Lower lobe of right lung (tissue), 2 donors: Measurements from ENCODE around the gene SLC66A2. TPM values are rescaled to one million over a fixed set of nuclear protein-coding genes. Genes with fewer than 3 reads are reported as not detected.
"Not testable (repeated sequence)": the region's sequence is repeated elsewhere in the genome, so short reads cannot be mapped to it uniquely, and the experiment has no call there.

Source experiments
- ATAC-seq, 2 donors: fragments of 200-7000 bp; cut with Tn5 transposase; one replicate each; pipeline ENCODE4 v1.9.1; 2020 to 2022; ENCODE audit warnings: mild to moderate bottlenecking in 2 of 2, moderate library complexity in 2 of 2
- DNase-seq: peaks from one replicate; pipeline ENCODE4 v3.0.0-alpha.2; 2020
- H3K27ac ChIP-seq: fragments of 200-600 bp; one replicate; pipeline ENCODE4 v1.8.0; 2022
- H3K27me3 ChIP-seq: fragments of 200-600 bp; one replicate; pipeline ENCODE4 v1.8.0; 2022; ENCODE audit warnings: low read depth
- H3K36me3 ChIP-seq: fragments of 200-600 bp; one replicate; pipeline ENCODE4 v1.8.0; 2022; ENCODE audit warnings: mild to moderate bottlenecking
- H3K4me1 ChIP-seq: fragments of 200-600 bp; one replicate; pipeline ENCODE4 v1.8.0; 2022
- H3K4me3 ChIP-seq: fragments of 200-600 bp; one replicate; pipeline ENCODE4 v1.8.0; 2022; ENCODE audit warnings: mild to moderate bottlenecking
- H3K9me3 ChIP-seq: fragments of 200-600 bp; one replicate; pipeline ENCODE4 v1.8.0; 2022
- CTCF ChIP-seq: fragments of 200-600 bp; IDR thresholded peaks from one replicate; pipeline ENCODE4 v1.8.0; 2022; ENCODE audit warnings: antibody characterized with exemption, mild to moderate bottlenecking
- intact Hi-C: fragments of 100-400 bp; cut with DNase I; formaldehyde crosslinking; loops from one replicate; pipeline ENCODE4 v1.11.0; 2022
- long read RNA-seq: library from polyadenylated mRNA; unstranded; transcript quantifications from one replicate; pipeline ENCODE4 v2.0.0, GENCODE V29; 2021
- total RNA-seq: library from RNA; stranded (reverse); fragmentation: NEBNext Ultra II Directional; extraction: Animal tissue kit (Norgen Biotek cat#: 25700); gene quantifications from one replicate; pipeline ENCODE4 v1.2.1, GENCODE V29; 2021
- donor health status: DM: no; HTN: yes; CAD: no; lungs with severe emphysema.

Gene SLC66A2
- total RNA-seq, result 54.2 TPM
- long read RNA-seq, transcript PQLC1-203 (6 exons, 2,555 nt), result major isoform, 54 of 171 reads
- long read RNA-seq, transcript PQLC1-211 (4 exons, 1,247 nt), result minor isoform, 16 of 171 reads
- long read RNA-seq, transcript PQLC1-202 (5 exons, 2,475 nt), result minor isoform, 42 of 171 reads
- long read RNA-seq, partial matches to known transcripts, result 15 of 171 reads
- long read RNA-seq, other reads (novel, unspliced or antisense), result 44 of 171 reads

- intact Hi-C loops, result no loop called here
- peak; percentile 90 to 92 for ATAC-seq
- Histone ChIP-seq H3K27me3 (no peaks in the 10 kb centered on the region), H3K36me3 (peaks cover 7% of the 10 kb centered on the region), H3K4me3 (peak within 1 kb of the TSS; percentile 89), H3K27ac (peak within 1 kb of the TSS; percentile 84), H3K4me1 (peaks cover 50% of the 10 kb centered on the region), H3K9me3 (no peaks in the 10 kb centered on the region)
- TF ChIP-seq CTCF, result no peak
- peak; percentile 95 for DNase-seq
Measured at GRCh38 chr18:79951545-79952455, at the start of gene SLC66A2. TSS of gene SLC66A2 (minus strand) at chr18:79951653. CDS start at chr18:79950926, 727 bp downstream.

- ATAC-seq, result no peak
Measured at GRCh38 chr18:80000877-80001276, 49.4 kb upstream of the SLC66A2 start.

GRCh38 chr18:79999701-80000100 lies 48.2 kb upstream of the SLC66A2 start:
- H3K4me1 ChIP-seq, H3K27me3 ChIP-seq, ATAC-seq, H3K9me3 ChIP-seq, intact Hi-C loops, H3K36me3 ChIP-seq, H3K4me3 ChIP-seq, H3K27ac ChIP-seq, DNase-seq: not testable (repeated sequence)

More at GRCh38 chr18:80000877-80001276, 49.4 kb upstream of the SLC66A2 start:
- intact Hi-C loops, result no loop called here
- Histone ChIP-seq H3K9me3 (peaks cover 7% of the 10 kb centered on the region), H3K27me3 (no peaks in the 10 kb centered on the region), H3K4me3 (no peak overlapping the region), H3K36me3 (no peaks in the 10 kb centered on the region), H3K27ac (no peak overlapping the region), H3K4me1 (no peaks in the 10 kb centered on the region)
- no peak for DNase-seq
- no peak for TF ChIP-seq CTCF

GRCh38 chr18:79991494-79991893 lies 40.0 kb upstream of the SLC66A2 start:
- Histone ChIP-seq H3K9me3 (no peaks in the 10 kb centered on the region), H3K27ac (no peak overlapping the region), H3K36me3 (no peaks in the 10 kb centered on the region), H3K4me3 (no peak overlapping the region), H3K4me1 (peaks cover 21% of the 10 kb centered on the region), H3K27me3 (no peaks in the 10 kb centered on the region)
- TF ChIP-seq CTCF, result no peak
- no peak for ATAC-seq
- no peak for DNase-seq
- intact Hi-C loops, result no loop called here

GRCh38 chr18:79989195-79989497 lies 37.7 kb upstream of the SLC66A2 start:
- no peak for TF ChIP-seq CTCF
- Histone ChIP-seq H3K36me3 (peaks cover 14% of the 10 kb centered on the region), H3K9me3 (no peaks in the 10 kb centered on the region), H3K4me3 (peak overlapping the region; percentile 99), H3K27ac (peak overlapping the region; percentile 98), H3K27me3 (no peaks in the 10 kb centered on the region), H3K4me1 (peaks cover 35% of the 10 kb centered on the region)
- no peak for DNase-seq
- ATAC-seq, result peak; percentile 3 to 4
- intact Hi-C loops, result no loop called here
